ENCODE data around the gene SEMA3C.

SEMA3C gene

GRCh38 chr7:80856769-80857168, 62.1 kb downstream of the SEMA3C start:
- no peak for DNase-seq (ENCODE audit: low read depth)
- no peak overlapping the region for H3K4me3 ChIP-seq (ENCODE audit: low read length)
- TF ChIP-seq CTCF (IDR thresholded peaks at IDR 0.05; ENCODE audit: insufficient read depth, low read depth, low read length, missing control alignments) = no peak

- no peak overlapping the region for H3K4me3 ChIP-seq (ENCODE audit: low read length)
- no peak for TF ChIP-seq CTCF (IDR thresholded peaks at IDR 0.05; ENCODE audit: insufficient read depth, low read depth, low read length, missing control alignments)
- peak; percentile 86 for DNase-seq (ENCODE audit: low read depth)
These were observed 66.9 kb downstream of the SEMA3C start for GRCh38 chr7:80851896-80852476.

- no peak for DNase-seq (ENCODE audit: low read depth)
- no peak overlapping the region for H3K4me3 ChIP-seq (ENCODE audit: low read length)
- TF ChIP-seq CTCF (IDR thresholded peaks at IDR 0.05; ENCODE audit: insufficient read depth, low read depth, low read length, missing control alignments) = no peak
These were observed 70.0 kb downstream of the SEMA3C start for GRCh38 chr7:80848841-80849240.

GRCh38 chr7:80847895-80848294, 71.0 kb downstream of the SEMA3C start:
- no peak for TF ChIP-seq CTCF (IDR thresholded peaks at IDR 0.05; ENCODE audit: insufficient read depth, low read depth, low read length, missing control alignments)
- DNase-seq (ENCODE audit: low read depth) = no peak

GRCh38 chr7:80847027-80847426, 71.8 kb downstream of the SEMA3C start:
- DNase-seq (ENCODE audit: low read depth) = no peak
- TF ChIP-seq CTCF (IDR thresholded peaks at IDR 0.05; ENCODE audit: insufficient read depth, low read depth, low read length, missing control alignments) = no peak
- H3K4me3 ChIP-seq (ENCODE audit: low read length) = no peak overlapping the region

More at GRCh38 chr7:80847895-80848294, 71.0 kb downstream of the SEMA3C start:
- no peak overlapping the region for H3K4me3 ChIP-seq (ENCODE audit: low read length)

- no peak overlapping the region for H3K4me3 ChIP-seq (ENCODE audit: low read length)
- DNase-seq (ENCODE audit: low read depth) = no peak
- TF ChIP-seq CTCF (IDR thresholded peaks at IDR 0.05; ENCODE audit: insufficient read depth, low read depth, low read length, missing control alignments) = no peak
These were observed 73.9 kb downstream of the SEMA3C start for GRCh38 chr7:80844916-80845315.

- TF ChIP-seq CTCF (IDR thresholded peaks at IDR 0.05; ENCODE audit: insufficient read depth, low read depth, low read length, missing control alignments) = no peak
- DNase-seq (ENCODE audit: low read depth) = no peak
- no peak overlapping the region for H3K4me3 ChIP-seq (ENCODE audit: low read length)
These were observed 75.7 kb downstream of the SEMA3C start for GRCh38 chr7:80843018-80843677.
